COLO668 (cell line): Measurements from ENCODE around the gene SPOCK3.
"Not testable (repeated sequence)": the region's sequence is repeated elsewhere in the genome, so short reads cannot be mapped to it uniquely, and the experiment has no call there.

ENCODE experiments used
- DNase-seq: peaks from one replicate; lab custom pipeline; 2025; ENCODE audit not compliant: unreplicated experiment; lab: John Stamatoyannopoulos, UW

SPOCK3 gene

GRCh38 chr4:166827629-166828028 lies 406.7 kb downstream of the SPOCK3 start:
- DNase-seq = no peak

- DNase-seq = no peak
These were observed 407.1 kb downstream of the SPOCK3 start for GRCh38 chr4:166827167-166827566.

- DNase-seq = no peak
These were observed 410.4 kb downstream of the SPOCK3 start for GRCh38 chr4:166823848-166824247.

GRCh38 chr4:166823126-166823525 lies 411.2 kb downstream of the SPOCK3 start:
- DNase-seq = no peak

- no peak for DNase-seq
These were observed 411.9 kb downstream of the SPOCK3 start for GRCh38 chr4:166822386-166822785.

GRCh38 chr4:166816890-166817289 lies 417.4 kb downstream of the SPOCK3 start:
- DNase-seq = no peak

GRCh38 chr4:166808380-166808779 lies 425.9 kb downstream of the SPOCK3 start:
- no peak for DNase-seq

- no peak for DNase-seq
These were observed 431.9 kb downstream of the SPOCK3 start for GRCh38 chr4:166802346-166802745.

GRCh38 chr4:166798126-166798525 lies 436.2 kb downstream of the SPOCK3 start:
- no peak for DNase-seq

- no peak for DNase-seq
These were observed 456.5 kb downstream of the SPOCK3 start for GRCh38 chr4:166777760-166778159.

GRCh38 chr4:166763018-166763417 lies 471.3 kb downstream of the SPOCK3 start:
- DNase-seq = no peak

GRCh38 chr4:166741742-166742141 lies 492.6 kb downstream of the SPOCK3 start:
- no peak for DNase-seq

- not testable (repeated sequence) for DNase-seq
These were observed 495.1 kb downstream of the SPOCK3 start for GRCh38 chr4:166739215-166739614.

GRCh38 chr4:166737430-166737829 lies 496.9 kb downstream of the SPOCK3 start:
- DNase-seq = no peak

- no peak for DNase-seq
These were observed 498.7 kb downstream of the SPOCK3 start for GRCh38 chr4:166735553-166735952.

- DNase-seq = no peak
These were observed 499.5 kb downstream of the SPOCK3 start for GRCh38 chr4:166734797-166735196.

GRCh38 chr4:166733686-166734085 lies 500.6 kb downstream of the SPOCK3 start:
- no peak for DNase-seq

GRCh38 chr4:166726832-166727231 lies 507.5 kb downstream of the SPOCK3 start:
- DNase-seq = no peak

- DNase-seq = no peak
These were observed 509.9 kb downstream of the SPOCK3 start for GRCh38 chr4:166724369-166724768.

- DNase-seq = no peak
These were observed 510.7 kb downstream of the SPOCK3 start for GRCh38 chr4:166723532-166724140.

- not testable (repeated sequence) for DNase-seq
These were observed 518.3 kb downstream of the SPOCK3 start for GRCh38 chr4:166715748-166716713.

GRCh38 chr4:166700592-166700991 lies 533.7 kb downstream of the SPOCK3 start:
- no peak for DNase-seq
